Bone marrow (tissue), 2 donors: ENCODE data around the gene ABHD17C.
A peak's percentile ranks its signal among the peaks of the same experiment; 100 is the strongest.
"Not testable (repeated sequence)": the region's sequence is repeated elsewhere in the genome, so short reads cannot be mapped to it uniquely, and the experiment has no call there.

Experiments used
- DNase-seq, 2 donors: peaks; one replicate each; lab custom pipeline; 2025; lab: John Stamatoyannopoulos, UW

The ABHD17C gene

DNA sequence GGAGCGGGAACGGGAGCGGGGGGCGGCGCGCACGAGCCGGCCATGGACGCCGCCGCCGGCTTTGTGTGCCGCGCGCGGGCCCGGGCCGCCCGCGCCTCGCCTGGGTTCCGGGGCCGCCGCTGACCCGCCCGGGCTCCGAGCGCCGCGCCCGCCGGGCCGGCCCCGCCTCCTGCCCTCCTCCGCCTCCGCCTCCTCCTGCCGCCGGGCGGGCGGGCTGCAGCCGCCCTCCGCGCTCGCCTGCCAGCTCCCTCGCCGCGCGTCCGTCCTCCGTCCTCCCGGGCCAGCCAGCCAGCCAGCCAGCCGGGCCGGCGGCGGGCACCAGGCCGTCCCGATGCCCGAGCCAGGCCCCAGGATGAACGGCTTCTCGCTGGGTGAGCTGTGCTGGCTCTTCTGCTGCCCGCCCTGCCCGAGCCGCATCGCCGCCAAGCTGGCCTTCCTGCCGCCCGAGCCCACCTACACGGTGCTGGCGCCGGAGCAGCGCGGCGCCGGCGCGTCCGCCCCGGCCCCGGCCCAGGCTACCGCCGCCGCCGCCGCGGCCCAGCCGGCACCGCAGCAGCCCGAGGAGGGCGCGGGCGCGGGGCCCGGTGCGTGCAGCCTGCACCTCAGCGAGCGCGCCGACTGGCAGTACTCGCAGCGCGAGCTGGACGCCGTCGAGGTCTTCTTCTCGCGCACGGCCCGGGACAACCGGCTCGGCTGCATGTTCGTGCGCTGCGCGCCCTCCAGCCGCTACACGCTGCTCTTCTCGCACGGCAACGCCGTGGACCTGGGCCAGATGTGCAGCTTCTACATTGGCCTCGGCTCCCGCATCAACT, at the start of gene ABHD17C:
ABHD17C (plus strand) TSS at position 212 of the 812 bp plus-strand sequence; CDS start at position 332, 120 bp downstream.
- peak; percentile 5 to 51 for DNase-seq

DNA sequence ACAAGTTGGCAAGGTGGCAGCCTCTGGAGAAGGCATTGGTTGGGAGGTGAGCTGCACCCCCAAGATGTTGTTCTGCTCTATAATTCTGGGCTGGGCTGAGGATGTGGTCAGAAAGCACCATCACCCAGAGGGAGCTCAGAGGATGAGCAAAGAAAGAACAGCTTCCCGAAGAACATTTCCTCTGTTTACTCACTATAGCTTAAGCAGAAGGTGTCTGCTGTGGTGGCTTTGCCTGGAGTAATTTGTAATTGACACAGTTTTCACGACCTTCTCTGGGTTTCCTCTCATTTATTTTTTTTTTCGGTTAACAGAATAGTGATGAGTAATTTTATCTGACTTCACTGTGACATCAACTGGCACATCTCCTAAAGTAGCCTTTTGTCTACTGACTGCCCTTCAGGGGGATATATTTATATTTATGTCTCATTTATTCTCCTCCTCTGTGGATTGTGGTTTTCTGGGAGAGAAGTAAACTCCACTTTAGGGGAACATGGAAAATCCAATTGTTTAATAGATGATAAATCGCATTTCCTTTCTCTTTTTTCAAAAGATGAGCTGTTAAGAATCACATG, 49.5 kb upstream of the ABHD17C start:
- DNase-seq = peak in 1 of 2 donors; percentile 79

DNA sequence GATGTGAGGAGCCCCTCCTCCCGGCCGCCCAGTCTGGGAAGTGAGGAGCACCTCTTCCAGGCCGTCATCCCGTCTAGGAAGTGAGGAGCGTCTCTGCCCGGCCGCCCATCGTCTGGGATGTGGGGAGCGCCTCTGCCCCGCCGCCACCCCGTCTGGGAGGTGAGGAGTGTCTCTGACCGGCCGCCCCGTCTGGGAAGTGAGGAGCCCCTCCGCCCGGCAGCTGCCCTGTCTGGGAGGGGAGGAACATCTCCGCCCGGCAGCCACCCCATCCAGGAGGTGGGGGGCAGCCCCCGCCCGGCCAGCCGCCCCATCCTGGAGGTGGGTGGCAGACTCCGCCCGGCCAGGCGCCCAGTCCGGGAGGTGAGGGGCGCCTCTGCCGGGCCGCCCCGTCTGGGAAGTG, 47.7 kb upstream of the ABHD17C start:
- DNase-seq = not testable (repeated sequence)

DNA sequence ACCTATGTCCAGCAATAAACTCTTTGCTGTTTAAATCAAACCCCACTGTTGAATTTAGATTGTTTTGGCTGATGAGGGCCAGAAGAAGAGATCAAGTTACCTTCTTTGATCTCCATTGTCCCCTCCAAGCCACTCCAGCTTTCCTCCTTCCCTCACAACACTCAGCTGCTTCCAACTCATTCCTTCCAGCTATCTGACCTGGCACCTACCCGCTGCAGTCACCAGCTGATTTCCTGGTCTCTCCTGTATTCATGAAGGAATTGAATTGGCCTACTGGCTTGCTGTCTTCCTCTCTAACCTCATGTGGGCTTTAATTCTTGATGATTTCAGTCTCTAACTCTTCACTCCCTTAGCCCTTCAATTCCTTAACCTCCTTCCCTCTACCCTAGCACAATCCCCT, 40.8 kb upstream of the ABHD17C start:
- no peak for DNase-seq

DNA sequence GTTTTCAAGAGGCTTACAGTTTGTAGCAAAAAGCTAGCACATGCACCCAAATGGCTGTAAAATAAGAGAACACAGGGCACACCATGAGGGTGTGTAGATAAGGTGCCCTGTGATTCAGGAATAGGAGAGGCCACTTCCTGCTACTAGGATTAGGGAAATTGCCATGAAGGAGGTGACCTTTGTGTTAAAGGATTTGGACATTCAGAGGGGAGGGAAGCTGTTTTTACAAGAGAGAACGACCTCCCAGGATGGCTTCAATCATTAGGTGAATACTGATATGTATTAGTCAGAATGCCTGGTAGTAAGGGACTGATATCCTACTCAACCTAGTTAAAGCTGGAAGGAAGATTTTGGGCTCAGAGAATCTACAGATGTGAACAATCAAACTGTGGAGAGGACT, 35.7 kb upstream of the ABHD17C start:
- DNase-seq = no peak

DNA sequence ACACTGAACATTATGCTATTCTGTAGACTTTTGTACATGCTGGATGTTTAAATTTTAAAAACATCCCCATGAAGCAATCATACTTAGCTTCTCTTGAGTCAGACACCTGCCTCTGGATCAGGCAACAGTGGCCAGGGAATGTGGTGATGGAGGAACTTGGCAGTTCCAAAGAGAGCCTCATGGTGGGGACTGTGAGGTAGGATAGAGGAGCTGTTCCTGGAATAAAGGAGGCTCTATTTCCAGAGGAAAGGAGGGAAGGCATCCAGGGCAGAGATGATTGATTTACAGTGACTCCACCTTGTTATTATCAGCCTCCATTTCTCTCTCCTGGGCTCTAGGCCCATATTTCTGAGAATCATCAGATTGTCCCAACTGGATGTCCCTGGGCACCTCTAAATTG, 35.0 kb upstream of the ABHD17C start:
- no peak for DNase-seq

DNA sequence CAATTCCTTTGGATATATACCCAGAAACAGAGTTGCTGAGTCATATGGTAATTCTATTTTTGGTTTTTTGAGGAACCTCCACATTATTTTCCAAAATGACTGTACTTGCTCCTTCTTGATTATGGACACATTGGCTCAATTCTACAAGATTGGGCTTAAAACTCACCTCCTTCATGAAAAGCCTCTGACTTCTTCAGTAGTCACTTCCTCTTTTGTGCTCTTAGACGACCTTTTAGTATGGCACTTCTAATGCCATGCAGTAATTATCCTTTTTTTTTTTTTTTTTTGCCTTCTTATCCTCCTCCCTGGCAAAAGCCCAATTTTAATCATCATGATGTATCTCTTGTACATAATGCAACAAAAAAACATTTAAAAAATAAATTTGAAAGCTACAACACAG, 33.0 kb upstream of the ABHD17C start:
- DNase-seq = no peak

DNA sequence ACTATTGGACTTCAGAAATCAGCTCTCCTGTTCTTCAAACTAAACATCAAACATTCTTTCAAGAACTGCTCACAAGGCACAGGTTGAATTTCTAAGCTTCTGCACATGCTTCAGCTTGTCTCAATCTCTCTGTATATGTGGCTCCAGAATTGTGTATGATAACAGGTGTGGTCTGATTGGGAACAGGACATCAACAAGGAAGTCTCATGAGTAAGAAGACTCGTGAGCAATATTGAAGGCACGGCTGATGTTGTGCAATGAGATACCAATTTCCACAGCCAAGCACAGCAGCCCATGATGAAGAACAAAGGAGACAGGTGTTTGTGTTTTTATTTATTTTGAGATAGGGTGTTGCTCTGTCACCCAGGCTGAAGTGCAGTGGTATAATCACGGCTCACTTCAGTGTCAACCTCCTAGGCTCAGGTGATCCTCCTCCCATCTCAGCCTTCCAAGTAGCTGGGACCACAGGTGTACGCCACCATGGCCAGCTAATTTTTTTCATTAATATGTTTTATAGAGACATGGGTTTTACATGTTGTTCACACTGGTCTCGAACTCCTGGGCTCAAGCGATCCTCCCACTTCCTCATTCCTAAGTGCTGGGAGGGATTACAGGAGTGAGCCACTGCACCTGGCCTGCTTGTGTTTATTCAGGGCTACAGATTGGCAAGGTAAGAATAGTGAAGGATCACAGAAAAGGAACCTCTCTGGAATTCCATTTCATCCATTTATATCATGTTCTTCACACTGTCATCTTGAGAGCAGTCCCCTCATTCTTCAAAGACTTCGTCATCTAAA, 32.2 kb upstream of the ABHD17C start:
- no peak for DNase-seq

DNA sequence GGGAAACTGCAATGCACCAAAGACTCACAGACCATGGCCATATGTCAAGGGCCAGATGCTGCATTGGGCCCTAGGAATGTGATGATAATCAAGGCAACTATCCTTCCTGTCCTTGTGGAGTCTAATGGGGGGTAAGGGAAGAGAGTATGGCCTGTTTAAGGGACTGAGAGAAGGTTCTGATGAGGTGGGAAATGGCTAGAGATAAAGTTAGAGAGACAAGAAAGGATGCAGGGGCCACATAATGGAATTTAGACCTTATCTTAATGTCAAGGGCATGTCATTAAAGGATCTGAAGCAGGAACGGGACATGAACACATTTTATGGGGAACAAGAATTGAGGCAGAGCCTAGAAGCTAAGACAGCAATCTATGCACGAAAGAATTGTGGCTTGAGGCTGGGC, 30.0 kb upstream of the ABHD17C start:
- DNase-seq = no peak

DNA sequence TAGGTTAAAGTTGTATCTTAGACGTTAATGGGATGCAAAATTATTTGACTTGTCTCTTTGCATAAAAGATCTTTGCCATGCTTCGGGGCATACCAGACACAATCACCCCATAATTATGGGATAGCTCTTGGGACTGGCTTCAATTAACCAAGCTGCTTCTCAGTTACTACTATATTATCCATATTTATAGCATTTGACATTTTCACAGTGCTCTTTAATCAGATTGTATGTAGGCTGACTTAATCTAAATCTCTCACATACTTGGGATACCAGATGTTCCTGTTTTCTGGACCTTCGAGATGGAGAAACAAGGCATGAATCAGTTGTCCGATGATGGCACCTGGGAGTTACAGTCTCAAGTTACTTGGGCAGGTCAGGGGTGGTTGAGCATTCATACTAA, 27.2 kb upstream of the ABHD17C start:
- DNase-seq = no peak

DNA sequence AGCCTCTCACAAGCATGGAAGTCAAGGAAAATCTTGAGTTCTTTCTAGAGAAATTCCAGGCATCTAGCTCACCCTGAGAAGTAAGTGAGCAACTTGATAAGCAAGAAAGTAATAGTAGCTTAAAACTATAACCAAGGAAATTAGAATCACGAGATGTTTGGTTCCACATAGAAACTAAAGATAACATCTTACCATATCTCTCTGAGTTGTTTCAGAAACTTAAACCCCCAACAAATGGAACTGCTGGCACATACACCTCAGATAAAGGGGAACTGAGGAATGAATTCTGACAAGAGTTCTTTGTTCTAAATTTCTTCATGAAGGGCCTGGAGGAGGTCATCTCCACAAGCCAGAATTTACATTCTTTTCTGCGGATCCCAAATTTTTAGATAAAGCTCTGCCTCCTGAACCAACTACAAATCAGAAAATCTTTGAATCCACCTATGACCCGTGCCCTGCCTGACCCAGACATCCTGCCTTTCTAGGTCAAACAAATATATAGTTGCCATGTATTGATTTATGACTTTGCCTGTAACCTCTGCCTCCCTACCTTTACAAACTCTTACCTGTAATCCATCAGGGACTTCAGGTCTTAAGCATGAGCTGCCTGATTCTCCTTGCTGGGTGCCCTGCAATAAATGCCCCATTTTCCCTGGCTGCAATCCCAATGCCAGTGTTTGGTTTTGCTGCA, 26.4 kb upstream of the ABHD17C start:
- DNase-seq = no peak

DNA sequence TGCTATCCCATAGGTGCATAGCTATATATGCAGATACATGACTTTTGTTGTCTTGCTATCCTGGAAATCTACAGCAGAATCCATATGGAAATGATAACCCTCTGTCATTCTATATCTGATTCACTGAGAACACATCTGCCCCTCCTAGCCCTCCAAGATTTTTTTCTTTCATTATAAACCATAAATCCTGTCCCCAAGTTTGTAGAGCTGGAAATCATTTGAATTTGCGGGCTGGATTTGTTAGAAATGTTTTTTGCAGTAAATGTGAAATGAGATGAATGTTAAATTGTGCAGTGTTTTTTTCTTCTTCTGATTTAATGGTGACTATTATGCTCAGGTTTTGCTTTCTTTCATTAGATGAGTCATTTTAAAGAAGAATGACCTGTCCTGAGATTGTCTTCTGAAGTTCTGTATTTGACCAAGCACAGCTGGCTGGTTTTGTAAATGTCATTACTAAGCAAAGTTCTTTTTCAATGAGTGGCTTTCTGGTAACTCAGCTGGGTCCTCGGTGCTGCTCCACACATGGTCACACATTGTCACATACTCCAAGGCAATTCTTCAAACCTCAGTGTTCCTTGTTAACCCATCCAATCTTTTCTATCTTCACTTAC, 25.3 kb upstream of the ABHD17C start:
- no peak for DNase-seq

DNA sequence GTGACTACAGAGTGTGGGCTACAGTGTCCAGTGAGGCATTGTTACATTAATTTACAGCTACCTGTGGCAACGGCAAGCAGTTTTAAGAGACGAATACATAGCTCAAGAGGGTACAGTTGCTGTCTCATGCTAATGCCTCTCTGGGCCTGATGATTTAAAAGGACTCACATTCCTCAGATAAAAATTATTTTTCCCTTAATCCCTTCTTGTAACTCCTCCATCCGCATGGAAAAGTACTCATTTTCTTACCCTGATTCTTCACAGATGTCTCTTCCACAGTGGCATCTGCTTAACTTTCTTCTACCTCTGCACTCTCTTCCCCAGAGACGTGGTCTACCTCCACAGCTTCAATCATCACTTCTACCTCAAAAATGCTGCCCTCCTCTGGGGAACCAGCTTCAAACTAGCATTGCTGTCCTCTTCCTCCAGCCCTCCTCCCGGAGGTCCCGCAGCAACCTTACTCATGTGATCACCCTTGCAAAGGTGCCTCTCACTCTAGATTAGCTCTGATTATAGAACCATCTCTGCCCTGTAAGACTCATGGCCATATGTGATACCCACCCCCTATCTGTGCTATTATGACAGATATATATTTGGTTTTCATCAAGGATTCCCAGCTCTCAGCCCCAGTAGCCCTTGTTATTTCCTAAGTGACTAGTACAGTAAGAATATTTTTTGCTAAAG, 21.4 kb upstream of the ABHD17C start:
- no peak for DNase-seq

DNA sequence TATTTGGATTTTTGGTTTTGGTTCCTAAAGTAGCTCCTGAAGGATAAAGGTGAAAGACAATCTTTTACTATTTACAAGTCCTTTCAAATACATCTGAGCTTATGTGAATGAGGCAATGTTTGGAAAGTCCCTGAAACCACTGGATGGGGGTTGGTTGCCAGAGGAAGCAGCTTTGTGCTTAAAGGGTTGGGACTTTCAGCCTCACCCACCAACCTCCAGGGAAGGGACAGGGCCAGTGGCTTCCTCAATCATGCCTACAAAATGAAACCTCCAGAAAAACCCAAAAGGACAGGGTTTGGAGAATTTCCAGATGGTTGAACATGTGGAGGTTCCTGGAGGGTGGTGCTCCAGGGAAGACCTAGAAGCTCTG, 20.9 kb upstream of the ABHD17C start:
- DNase-seq = peak; percentile 4 to 34

DNA sequence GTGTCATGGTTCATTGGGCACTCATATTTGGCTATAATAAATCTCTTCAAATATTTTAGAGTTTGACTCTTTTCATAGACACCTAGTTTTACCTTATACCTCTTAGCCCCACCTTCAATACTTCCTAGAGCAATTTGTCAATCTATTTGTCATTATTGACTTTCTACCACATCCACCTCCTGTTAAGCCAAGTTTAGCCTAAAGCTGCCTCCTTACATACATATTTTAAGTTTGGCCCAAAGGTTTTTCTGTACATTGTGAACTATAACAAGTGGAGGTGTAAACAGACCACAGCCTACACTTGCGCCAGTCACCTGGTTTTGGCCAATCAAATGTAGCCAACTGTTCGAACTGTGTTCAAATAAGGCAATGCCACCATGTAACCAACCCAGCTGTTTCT, 18.1 kb upstream of the ABHD17C start:
- no peak for DNase-seq

DNA sequence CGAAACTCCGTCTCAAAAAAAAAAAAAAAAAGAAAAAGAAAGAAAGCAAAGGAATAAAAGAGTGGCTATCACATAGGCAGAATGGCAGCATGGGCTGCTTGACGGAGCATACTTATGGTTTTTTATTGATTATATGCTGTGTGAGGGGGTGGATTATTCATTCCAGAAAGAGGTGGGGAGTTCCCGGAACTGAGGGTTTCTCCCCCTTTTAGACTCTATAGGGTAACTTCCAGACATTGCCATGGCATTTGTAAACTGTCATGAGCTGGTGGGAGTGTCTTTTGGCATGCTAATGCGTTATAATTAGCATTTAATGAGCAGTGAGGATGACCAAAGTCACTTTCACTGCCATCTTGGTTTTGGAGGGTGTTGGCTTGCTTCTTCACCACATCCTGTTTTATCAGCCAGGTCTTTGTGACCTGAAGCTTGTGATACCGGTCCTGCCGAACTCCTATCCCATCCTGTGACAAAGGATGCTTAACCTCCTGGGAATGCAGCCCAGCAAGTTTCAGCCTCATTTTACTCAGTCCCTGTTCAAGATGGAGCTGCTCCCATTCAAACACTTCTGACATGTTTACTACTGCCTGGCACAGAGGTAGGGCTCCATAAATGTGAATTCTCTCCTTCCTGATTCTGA, 15.8 kb upstream of the ABHD17C start:
- no peak for DNase-seq

DNA sequence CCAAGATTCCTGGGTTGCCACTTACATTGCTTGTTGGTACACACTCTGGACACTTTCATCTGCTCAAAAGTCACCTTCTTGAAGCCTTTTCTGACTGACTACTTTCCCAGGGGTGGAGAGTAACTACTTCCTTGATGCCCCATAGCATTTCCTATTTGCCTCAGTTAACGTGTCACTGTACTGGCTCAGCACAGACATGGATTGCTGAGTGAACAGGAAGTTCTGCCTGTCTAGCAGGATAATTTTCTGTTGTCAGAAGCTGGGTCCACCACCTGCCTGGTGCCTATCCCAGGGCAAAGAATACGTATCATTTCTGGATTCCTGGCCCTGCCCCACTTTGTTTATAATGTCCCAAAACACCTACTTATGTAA, 15.3 kb upstream of the ABHD17C start:
- DNase-seq = no peak

DNA sequence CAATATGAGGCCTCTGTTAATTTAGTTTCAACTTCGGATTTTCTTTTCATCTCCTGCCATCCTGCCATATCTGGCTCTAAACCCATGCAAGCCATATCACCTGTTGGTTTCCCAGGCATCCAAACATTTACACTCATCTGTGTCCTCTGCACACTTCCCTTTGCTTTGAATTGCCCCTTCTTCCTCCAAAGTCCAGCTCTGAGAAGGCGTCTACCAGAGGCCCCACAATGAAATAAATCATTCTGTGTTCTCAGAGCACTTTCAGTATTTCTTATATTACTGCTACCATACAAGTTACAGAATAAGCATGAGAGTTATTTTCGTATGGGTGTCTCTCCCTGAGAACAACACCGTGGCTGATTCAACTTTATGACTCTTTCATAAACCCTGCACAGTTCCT, 12.9 kb upstream of the ABHD17C start:
- no peak for DNase-seq

DNA sequence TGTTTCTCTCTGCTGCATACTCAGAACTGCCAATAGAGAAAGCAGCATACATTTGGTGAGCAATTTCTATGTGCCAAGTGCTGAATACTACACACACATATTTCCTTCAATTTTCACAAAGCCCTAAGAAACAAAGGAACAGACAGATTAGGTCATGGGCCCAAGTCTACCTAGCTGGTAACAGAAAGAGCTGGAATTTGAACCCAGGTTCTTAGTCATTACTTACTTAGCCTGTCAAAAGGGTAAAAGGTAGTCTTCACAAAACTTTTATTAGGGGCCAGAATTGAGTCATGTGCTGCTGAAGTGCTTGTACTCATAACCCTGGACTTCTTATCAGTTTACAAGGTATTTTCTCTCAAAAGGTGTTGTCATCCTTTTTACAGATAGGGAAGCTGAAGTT, 10.4 kb upstream of the ABHD17C start:
- DNase-seq = no peak

DNA sequence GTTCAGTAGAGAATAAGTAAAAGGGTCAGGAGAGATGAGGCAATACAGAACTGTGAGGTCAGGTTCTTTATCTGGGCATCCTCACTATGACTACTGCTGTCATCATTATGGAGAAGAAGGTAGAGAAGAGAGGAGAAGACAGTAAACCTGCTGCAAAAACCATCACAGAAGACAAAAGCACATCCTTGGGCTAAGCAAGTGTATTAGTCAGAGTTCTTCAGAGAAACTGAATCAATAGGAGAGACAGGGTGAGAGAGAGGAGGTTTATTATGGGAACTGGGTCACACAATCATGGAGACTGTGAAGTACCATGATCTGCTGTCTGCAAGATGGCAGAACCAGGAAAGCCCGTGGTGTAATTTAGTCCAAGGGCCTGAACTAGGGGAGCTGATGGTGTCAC, 9.5 kb upstream of the ABHD17C start:
- no peak for DNase-seq

DNA sequence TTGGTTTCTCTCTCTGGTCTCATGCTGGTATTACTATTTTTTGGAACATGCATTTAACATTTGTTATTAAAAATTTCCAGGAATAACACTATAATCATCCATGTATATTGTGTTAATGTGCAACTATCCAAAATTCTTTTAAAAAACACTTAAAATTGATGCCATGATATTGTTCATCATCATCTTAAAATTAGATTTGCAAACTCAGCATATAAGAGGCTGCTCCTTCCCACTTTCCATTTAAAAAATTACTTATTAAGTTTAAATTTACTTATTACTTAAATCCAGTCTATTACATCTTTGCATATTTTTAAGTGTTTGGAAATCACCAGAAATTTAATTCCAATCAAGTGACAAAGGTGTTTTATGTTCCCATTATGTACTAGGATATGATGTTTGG, 5.8 kb upstream of the ABHD17C start:
- no peak for DNase-seq
